Measurements from ENCODE around the gene GTF2F1.
A peak's percentile ranks its signal among the peaks of the same experiment; 100 is the strongest.
"Not testable (repeated sequence)": the region's sequence is repeated elsewhere in the genome, so short reads cannot be mapped to it uniquely, and the experiment has no call there.

GTF2F1 gene

DNA sequence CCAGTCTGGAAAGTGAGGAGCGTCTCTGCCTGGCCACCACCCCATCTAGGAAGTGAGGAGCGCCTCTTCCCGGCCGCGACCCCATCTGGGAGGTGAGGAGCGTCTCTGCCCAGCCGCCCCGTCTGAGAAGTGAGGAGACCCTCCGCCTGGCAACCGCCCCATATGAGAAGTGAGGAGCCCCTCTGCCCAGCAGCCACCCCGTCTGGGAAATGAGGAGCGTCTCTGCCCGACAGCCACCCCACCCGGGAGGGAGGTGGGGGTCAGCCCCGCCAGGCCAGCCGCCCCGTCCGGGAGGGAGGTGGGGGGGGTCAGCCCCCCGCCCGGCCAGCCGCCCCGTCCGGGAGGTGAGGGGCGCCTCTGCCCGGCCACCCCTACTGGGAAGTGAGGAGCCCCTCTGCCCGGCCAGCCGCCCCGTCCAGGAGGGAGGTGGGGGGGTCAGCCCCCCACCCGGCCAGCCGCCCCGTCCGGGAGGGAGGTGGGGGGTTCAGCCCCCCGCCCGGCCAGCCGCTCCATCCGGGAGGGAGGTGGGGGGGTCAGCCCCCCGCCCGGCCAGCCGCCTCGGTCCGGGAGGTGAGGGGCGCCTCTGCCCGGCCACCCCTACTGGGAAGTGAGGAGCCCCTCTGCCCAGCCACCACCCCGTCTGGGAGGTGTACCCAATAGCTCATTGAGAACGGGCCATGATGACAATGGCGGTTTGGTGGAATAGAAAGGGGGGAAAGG, 37.5 kb downstream of the GTF2F1 start:
- not testable (repeated sequence) for DNase-seq

DNA sequence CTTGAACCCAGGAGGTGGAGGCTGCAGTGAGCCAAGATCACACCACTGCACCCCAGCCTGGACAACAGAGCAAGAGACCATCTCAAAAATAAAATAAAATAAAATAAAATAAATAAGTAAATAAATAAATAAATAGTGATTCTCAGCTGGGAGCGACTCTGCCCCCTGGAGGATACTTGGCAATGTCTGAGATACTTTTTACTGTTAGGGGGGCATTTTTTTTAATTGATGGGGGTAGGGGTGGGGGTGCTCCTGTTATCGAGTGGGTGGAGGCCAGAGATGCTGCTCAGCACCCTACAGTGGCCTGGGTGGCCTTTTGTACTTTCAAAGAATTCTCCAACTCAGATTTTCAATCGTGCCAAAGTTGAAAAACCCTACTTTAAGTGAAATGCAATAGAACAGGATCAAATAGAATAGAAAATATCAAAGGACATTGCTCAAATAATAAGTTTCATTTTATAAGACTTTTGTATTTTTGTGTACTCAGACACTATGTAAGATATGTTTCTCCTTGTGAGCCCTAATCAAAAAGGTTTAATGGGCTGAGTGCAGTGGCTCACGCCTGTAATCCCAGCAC, 38.8 kb downstream of the GTF2F1 start:
- peak; percentile 16 for DNase-seq

DNA sequence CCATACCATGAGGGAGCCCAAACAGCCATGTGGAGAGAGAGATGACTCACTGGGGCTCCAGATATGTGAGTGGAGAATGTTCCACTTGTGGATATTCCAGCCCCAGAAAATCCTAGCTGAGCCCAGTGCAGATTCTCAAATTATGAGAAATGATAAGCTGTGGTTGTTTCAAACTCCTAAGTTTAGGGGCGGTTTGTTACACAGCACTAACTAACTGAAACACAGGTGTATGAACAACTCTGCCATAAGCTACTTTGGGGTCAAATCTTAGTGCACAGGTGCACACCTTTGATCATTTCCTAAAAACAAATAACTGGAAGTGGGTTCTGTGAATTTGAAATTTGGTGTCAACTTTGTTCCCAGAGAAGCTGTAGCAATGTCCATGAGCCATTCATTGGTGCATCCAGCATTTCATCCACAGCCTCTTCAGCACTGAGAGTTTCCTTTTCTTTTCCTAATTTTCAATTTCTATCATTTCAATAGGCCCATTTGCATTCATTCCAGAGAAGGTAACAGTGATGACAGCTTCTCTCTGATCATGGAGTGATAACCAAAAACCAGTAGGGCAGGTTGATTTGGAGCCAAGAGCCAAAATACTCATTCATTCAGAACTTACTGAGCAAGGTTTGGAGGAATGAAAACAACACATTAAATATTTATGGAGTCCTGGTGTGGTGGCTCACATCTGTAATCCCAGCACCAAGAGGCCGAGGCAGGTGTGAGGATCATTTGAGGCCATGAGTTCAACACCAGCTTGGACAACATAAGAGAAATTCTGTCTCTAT, 40.4 kb downstream of the GTF2F1 start:
- DNase-seq, result no peak

DNA sequence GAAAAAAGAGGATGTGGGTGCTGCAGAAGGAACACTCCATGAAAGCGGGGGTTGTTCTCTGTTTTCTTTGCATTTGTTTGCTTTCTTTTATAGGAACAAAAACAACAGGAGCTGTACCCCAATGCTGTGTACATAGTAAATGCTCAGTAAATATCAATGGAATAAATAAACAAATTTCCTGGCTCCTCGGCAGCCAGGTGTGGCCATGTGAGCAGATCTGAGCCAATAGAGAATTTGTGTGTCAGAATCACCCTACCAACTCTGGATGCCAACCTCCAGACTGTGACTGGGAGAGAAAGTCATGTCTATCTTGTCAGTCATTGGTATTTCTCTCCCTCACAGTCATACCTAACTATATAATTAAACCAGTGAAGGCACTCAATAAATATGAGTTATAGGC, 42.3 kb downstream of the GTF2F1 start:
- no peak for DNase-seq

DNA sequence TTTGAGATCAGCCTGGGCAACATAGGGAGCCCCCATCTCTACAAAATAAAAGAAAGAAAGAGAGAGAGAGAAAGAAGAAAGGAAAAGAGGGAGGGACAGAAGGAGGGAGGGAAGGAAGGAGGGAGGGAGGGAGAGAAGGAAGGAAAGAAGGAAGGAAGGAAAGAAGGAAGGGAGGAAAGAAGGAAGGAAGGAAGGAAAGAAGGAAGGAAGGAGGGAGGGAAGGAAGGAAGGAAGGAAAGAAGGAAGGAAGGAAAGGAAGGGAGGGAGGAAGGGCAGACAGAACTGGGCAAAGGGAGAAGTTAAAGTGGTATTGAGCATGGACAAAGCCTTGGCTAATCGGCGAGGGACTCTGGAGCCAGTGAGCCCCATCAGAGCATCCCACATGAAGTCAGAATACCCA, 43.7 kb downstream of the GTF2F1 start:
- not testable (repeated sequence) for DNase-seq

DNA sequence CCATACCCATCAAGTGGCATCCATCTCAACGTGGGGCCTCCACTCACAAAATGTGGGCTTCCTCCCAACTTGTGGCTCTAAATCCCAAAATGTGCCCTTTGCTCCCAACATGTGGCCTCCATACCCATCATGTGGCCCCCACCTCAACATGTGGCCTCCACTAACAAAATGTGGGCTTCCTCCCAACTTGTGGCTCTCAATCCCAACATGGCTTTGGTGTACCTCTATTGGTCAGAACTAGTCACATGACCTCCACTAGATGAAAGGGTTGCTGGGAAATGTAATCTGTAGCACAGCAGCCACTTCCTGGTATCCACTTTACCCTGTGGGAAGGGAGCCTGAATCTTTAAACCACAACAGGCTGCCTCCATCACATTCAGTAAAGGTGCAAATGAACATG, 49.5 kb downstream of the GTF2F1 start:
- DNase-seq, result peak; percentile 13

DNA sequence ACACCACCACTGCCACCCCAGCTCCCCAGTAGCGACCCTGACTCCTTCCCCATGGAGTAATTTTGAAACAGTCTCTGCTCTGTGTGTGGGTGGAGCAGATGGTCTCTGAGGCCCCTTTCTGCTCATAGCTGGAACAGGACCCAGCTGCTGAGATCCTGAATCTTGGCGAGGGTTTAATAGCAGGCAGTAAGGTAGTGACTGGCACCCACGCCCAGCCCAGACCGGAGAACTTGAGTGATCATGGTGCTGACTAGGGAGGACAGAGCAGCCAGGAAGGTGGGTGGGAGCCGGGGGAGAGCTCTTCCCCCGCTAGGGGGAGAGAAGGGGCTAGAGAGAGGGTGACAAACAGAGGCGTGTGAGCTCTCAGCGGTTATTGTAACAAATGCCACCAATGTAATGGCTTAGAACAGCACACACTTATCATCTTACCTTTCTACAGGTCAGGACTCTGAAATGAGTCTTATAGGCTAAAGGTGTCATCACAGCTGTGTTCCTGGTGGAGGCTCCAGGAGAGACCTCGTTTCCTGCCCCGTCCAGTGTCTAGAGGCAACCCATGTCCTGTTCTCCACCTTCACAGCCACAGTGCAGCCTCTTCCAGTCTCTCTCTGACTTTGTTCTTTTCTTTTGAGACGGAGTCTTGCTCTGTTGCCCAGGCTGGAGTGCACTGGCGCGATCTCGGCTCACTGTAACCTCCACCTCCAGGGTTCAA, 52.3 kb downstream of the GTF2F1 start:
- no peak for DNase-seq

DNA sequence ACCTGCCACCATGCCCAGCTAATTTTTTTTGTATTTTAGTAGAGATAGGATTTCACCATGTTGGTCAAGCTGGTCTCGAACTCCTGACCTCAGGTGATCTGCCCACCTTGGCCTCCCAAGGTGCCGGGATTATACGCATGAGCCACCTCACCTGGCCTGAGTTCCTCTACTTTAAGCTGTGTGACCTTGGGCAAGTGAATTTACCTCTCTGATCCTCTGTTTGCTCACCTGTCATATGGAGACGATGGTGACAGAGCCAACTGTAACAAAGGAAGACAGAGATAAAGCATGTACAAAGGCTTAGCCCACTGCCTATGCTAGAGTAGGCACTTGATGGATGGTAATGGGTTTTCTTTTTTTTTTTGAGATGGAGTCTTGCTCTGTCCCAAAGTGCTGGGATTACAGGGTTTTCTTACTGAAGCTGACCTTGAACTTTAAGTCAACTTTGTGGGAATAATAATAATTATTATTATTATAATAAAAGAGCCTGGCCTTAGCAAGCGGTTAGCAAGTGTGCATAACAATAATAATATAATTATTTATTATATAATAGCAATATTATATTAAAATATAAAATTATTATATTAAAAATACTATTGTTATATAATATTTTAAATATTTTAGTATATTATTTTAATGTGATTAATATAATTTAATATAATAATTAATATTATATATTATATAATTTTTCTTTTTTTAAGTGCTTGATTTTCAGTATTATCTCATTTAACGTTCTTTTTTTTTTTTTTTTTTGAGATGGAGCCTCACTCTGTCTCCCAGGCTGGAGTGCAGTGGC, 58.3 kb downstream of the GTF2F1 start:
- DNase-seq, result no peak

DNA sequence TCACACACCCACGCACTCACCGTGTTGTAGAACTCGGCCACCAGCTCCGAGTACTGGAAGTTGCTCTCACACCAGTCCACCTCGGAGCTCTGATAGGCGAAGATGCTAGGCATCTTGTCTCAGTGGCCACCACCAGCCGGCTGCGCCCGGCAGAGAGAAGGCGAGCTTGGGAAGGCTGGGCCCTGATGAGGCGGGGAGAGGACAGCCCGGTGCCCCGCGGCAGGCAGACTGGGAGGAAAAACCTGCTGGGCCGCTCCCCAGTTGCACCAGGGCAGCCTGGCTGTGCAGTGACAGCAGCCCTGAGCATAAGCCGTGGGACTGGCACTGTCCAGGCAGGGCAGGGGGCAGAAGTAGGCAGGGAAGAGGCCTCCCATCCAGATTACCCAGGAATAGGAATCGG, 59.5 kb downstream of the GTF2F1 start, which contains the start of gene ACER1:
Gene ACER1, minus strand, starts transcription at position 174 of the 400 bp plus-strand sequence. Its CDS starts 61 bp downstream, at position 113.
- no peak for DNase-seq

All from hematopoietic multipotent progenitor cell treated with erythropoietin and hydrocortisone succinate and interleukin-3 and kit ligand, for 8 days (in vitro differentiated cells).